NCI-H82 treated with DMSO at 0.1 percent for 48 hours (cell line): Measurements from ENCODE around the gene CD1E.
"Not testable (repeated sequence)": the region's sequence is repeated elsewhere in the genome, so short reads cannot be mapped to it uniquely, and the experiment has no call there.

Experiments
- DNase-seq: peaks from one replicate; lab custom pipeline; 2025; ENCODE audit not compliant: unreplicated experiment; lab: John Stamatoyannopoulos, UW

The CD1E gene

GRCh38 chr1:158362482-158362881 is 8.8 kb downstream of the CD1E start:
- DNase-seq = no peak

GRCh38 chr1:158362941-158363340 is 9.2 kb downstream of the CD1E start:
- no peak for DNase-seq

- DNase-seq = no peak
These were observed 13.1 kb downstream of the CD1E start for GRCh38 chr1:158366783-158367182.

GRCh38 chr1:158371188-158371953 is 17.7 kb downstream of the CD1E start:
- DNase-seq = no peak

- DNase-seq = not testable (repeated sequence)
These were observed 20.4 kb downstream of the CD1E start for GRCh38 chr1:158374101-158374500.

- DNase-seq = no peak
These were observed 21.2 kb downstream of the CD1E start for GRCh38 chr1:158374860-158375259.

GRCh38 chr1:158390331-158390730 is 36.6 kb downstream of the CD1E start:
- no peak for DNase-seq

- DNase-seq = no peak
These were observed 37.4 kb downstream of the CD1E start for GRCh38 chr1:158391099-158391498.

GRCh38 chr1:158393476-158393875 is 39.8 kb downstream of the CD1E start:
- DNase-seq = no peak

GRCh38 chr1:158396646-158397045 is 43.0 kb downstream of the CD1E start:
- DNase-seq = no peak

GRCh38 chr1:158398818-158399514 is 45.3 kb downstream of the CD1E start, which contains the start of gene OR10T2:
TSS of gene OR10T2 (minus strand) at chr1:158399466. CDS start at chr1:158399466, 0 bp downstream.
- no peak for DNase-seq

GRCh38 chr1:158400871-158401270 is 47.2 kb downstream of the CD1E start:
- DNase-seq = no peak

GRCh38 chr1:158407092-158407491 is 53.4 kb downstream of the CD1E start:
- DNase-seq = no peak
